ENCODE measurements around the gene ZBTB20. TPM values are rescaled to one million over a fixed set of nuclear protein-coding genes. Genes with fewer than 3 reads are reported as not detected.

Gene ZBTB20
- total and polyA plus RNA-seq, 2 donors (not counting 1 experiment from before 2014, with no cell fraction given), result 4.0 to 123 TPM

DNA sequence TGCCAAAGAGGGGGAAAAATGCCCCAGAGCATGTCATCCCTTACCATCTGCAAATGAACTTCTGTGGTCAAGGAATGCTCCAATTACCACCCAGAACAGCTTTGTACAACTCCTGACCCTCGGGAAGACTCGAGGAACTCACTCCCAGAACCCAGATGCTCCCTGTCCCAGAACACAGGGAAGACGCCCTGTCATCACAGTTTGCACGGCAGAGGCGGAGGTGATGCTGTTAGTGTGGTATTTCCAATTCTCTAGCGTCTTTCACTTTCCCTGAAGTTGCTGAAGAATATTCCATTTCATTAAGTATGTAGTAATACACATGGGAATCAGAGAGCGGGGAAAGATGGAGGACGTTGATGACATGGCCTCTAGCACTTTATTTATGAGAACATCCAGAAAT lies 659.6 kb downstream of the ZBTB20 start:
- Histone ChIP-seq H3K27ac (ENCODE audit: low read length in 2 of 2) (no peak overlapping the region), H3K9ac (ENCODE audit: low read length) (no peak overlapping the region), H3K27me3 (replicated peaks in 1 of 4; ENCODE audit: control extremely low read depth in 1 of 4, control insufficient read depth in 3 of 4, insufficient read depth in 4 of 4, low read length in 3 of 4) (no peaks in the 10 kb centered on the region), H3K36me3 (replicated peaks in 1 of 2; ENCODE audit: control extremely low read depth in 1 of 2, control insufficient read depth in 1 of 2, extremely low read depth in 1 of 2, insufficient read depth in 2 of 2, low read length in 1 of 2) (no peaks in the 10 kb centered on the region), H3K4me1 (ENCODE audit: control insufficient read depth in 2 of 2, insufficient read depth in 2 of 2, low read length in 2 of 2) (no peaks in the 10 kb centered on the region), H3K4me2 (replicated peaks; ENCODE audit: low read depth, low read length, poor library complexity, severe bottlenecking) (no peak overlapping the region), H3K79me2 (ENCODE audit: control insufficient read depth, insufficient read depth, low read length) (no peaks in the 10 kb centered on the region), H3K4me3 (ENCODE audit: control extremely low read depth in 1 of 5, extremely low read depth in 1 of 5, insufficient read depth in 1 of 5, low read depth in 2 of 5, low read length in 4 of 5) (no peak overlapping the region), H4K20me1 (ENCODE audit: control insufficient read depth, insufficient read depth, low read length, poor library complexity, severe bottlenecking) (no peaks in the 10 kb centered on the region), H2AFZ (ENCODE audit: insufficient read depth, low read depth, low read length, poor library complexity, severe bottlenecking) (no peak overlapping the region), H3K9me3 (ENCODE audit: control extremely low read depth in 1 of 3, control insufficient read depth in 2 of 3, insufficient read depth in 1 of 3, low read length in 2 of 3) (no peaks in the 10 kb centered on the region)
- ChIA-PET CTCF (interaction anchor here (1.6 kb wide), 1 partner anchor 124 kb away, joined by 3 read pairs; no protein-coding TSS in a partner anchor), POLR2A (no interaction called here)
- Mint-ChIP-seq H3K9me3 (ENCODE audit: insufficient read depth) (no peaks in the 10 kb centered on the region), H3K27ac (no peak overlapping the region), H3K4me1 (no peaks in the 10 kb centered on the region), H3K27me3 (no peaks in the 10 kb centered on the region), H3K4me3 (no peak overlapping the region)
- TF ChIP-seq, protein P1, sequence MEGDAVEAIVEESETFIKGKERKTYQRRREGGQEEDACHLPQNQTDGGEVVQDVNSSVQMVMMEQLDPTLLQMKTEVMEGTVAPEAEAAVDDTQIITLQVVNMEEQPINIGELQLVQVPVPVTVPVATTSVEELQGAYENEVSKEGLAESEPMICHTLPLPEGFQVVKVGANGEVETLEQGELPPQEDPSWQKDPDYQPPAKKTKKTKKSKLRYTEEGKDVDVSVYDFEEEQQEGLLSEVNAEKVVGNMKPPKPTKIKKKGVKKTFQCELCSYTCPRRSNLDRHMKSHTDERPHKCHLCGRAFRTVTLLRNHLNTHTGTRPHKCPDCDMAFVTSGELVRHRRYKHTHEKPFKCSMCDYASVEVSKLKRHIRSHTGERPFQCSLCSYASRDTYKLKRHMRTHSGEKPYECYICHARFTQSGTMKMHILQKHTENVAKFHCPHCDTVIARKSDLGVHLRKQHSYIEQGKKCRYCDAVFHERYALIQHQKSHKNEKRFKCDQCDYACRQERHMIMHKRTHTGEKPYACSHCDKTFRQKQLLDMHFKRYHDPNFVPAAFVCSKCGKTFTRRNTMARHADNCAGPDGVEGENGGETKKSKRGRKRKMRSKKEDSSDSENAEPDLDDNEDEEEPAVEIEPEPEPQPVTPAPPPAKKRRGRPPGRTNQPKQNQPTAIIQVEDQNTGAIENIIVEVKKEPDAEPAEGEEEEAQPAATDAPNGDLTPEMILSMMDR (IDR thresholded peaks at IDR 0.05), result no peak
- TF ChIP-seq EZH2 (IDR thresholded peaks at IDR 0.05; ENCODE audit: borderline replicate concordance, insufficient read depth, low read depth, low read length, poor library complexity, severe bottlenecking), result no peak
- ATAC-seq (ENCODE audit: low read depth) (no peak), DNase-seq (no peak)
- intact Hi-C loops (cut with micrococcal nuclease), result no loop called here
- WGBS (ENCODE audit: insufficient coverage), result 80% methylated on average over 1 of the region's 8 CpGs

DNA sequence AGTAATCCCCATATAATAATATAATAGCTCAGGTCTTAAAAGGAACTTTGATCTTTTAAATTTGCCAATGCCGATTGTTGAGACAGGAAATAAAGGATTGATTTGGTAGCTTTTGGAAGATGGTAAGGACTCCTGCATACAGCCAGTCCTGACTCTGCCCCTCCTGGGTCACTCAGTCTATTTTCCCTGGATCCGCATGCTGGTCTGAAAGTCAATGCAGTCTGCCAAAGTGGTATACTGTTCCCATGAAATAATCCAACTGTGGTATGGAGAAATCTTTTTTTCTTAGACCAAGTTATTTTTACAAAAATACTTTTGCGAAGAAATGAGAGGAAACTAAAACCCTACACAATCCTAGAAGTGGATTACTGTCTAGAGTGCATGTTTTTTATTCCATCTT lies 662.2 kb downstream of the ZBTB20 start:
- DNase-seq (no peak), ATAC-seq (ENCODE audit: low read depth) (no peak)
- Mint-ChIP-seq H3K9me3 (ENCODE audit: insufficient read depth) (no peaks in the 10 kb centered on the region), H3K4me3 (no peak overlapping the region), H3K27me3 (no peaks in the 10 kb centered on the region), H3K4me1 (peaks cover 12% of the 10 kb centered on the region), H3K27ac (no peak overlapping the region)
- Histone ChIP-seq H3K9ac (ENCODE audit: low read length) (no peak overlapping the region), H3K4me2 (replicated peaks; ENCODE audit: low read depth, low read length, poor library complexity, severe bottlenecking) (no peak overlapping the region), H3K4me3 (ENCODE audit: control extremely low read depth in 1 of 5, extremely low read depth in 1 of 5, insufficient read depth in 1 of 5, low read depth in 2 of 5, low read length in 4 of 5) (no peak overlapping the region), H3K36me3 (replicated peaks in 1 of 2; ENCODE audit: control extremely low read depth in 1 of 2, control insufficient read depth in 1 of 2, extremely low read depth in 1 of 2, insufficient read depth in 2 of 2, low read length in 1 of 2) (no peaks in the 10 kb centered on the region), H3K9me3 (ENCODE audit: control extremely low read depth in 1 of 3, control insufficient read depth in 2 of 3, insufficient read depth in 1 of 3, low read length in 2 of 3) (no peaks in the 10 kb centered on the region), H3K27me3 (replicated peaks in 1 of 4; ENCODE audit: control extremely low read depth in 1 of 4, control insufficient read depth in 3 of 4, insufficient read depth in 4 of 4, low read length in 3 of 4) (no peaks in the 10 kb centered on the region), H2AFZ (ENCODE audit: insufficient read depth, low read depth, low read length, poor library complexity, severe bottlenecking) (no peak overlapping the region), H4K20me1 (ENCODE audit: control insufficient read depth, insufficient read depth, low read length, poor library complexity, severe bottlenecking) (no peaks in the 10 kb centered on the region), H3K27ac (ENCODE audit: low read length in 2 of 2) (no peak overlapping the region), H3K4me1 (ENCODE audit: control insufficient read depth in 2 of 2, insufficient read depth in 2 of 2, low read length in 2 of 2) (no peaks in the 10 kb centered on the region), H3K79me2 (ENCODE audit: control insufficient read depth, insufficient read depth, low read length) (no peaks in the 10 kb centered on the region)
- intact Hi-C loops (cut with micrococcal nuclease), result no loop called here
- WGBS (ENCODE audit: insufficient coverage), result no CpG with 5 or more reads among the region's 3 CpGs
- ChIA-PET CTCF (no interaction called here), POLR2A (no interaction called here)
- TF ChIP-seq, protein P1 (IDR thresholded peaks at IDR 0.05), result no peak
- no peak for TF ChIP-seq EZH2 (IDR thresholded peaks at IDR 0.05; ENCODE audit: borderline replicate concordance, insufficient read depth, low read depth, low read length, poor library complexity, severe bottlenecking)

Data from B cell (primary cell).